HG02763 (cell line): ENCODE measurements around the gene INS.

Experiments
- ATAC-seq: cut with Tn5 transposase; IDR thresholded peaks from one replicate; pipeline ENCODE4 v1.9.1; 2021; ENCODE audit warnings: mild to moderate bottlenecking, moderate library complexity; ENCODE audit not compliant: unreplicated experiment

Gene INS

DNA sequence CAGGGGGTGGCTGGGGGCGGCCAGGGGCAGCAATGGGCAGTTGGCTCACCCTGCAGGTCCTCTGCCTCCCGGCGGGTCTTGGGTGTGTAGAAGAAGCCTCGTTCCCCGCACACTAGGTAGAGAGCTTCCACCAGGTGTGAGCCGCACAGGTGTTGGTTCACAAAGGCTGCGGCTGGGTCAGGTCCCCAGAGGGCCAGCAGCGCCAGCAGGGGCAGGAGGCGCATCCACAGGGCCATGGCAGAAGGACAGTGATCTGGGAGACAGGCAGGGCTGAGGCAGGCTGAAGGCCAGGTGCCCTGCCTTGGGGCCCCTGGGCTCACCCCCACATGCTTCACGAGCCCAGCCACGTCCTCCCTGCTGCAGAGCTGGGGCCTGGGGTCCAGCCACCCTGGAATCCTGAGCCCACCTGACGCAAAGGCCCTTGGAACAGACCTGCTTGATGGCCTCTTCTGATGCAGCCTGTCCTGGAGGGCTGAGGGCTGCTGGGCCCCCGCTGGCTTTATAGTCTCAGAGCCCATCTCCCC lies at the start of gene INS:
Gene INS (minus strand): TSS at position 474 of the 524 bp plus-strand sequence. CDS start 238 bp downstream, at position 236.
- no peak for ATAC-seq

DNA sequence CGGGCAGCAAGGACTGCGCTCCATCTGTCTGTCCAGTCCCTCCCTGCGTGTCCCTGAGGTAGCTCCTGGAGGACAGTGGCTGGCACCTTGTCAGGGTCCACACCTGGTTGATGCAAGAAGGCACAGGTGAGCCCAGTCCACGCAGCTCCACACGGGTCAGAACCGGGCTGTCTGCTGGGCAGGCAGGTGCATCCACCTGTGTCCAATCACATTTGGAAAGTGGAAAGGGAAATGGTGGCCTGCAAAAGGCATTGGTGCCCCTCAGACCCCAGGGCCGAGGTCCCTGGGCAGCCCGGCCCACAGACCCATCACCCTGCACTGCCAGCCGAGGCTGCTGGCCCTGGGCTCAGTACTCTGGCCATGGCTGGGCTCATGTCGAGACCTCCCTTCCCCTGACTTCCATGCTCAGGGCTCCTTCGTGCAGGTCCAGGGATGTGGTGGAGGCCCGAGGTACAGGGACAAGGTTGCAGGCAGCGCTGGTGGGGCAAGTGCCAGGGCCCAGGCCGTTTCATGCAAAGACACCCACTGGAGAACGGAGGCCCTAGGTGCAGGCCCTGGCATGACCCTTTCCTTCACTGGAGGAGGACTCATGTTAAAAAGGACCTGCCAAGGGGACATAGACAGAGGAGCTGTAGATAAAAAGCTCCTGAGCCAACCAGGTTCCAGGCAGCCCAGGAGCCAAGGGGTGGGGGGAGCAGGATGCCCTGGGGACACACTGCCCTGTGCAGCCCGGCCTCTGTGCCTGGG lies 49.5 kb upstream of the INS start:
- no peak for ATAC-seq

DNA sequence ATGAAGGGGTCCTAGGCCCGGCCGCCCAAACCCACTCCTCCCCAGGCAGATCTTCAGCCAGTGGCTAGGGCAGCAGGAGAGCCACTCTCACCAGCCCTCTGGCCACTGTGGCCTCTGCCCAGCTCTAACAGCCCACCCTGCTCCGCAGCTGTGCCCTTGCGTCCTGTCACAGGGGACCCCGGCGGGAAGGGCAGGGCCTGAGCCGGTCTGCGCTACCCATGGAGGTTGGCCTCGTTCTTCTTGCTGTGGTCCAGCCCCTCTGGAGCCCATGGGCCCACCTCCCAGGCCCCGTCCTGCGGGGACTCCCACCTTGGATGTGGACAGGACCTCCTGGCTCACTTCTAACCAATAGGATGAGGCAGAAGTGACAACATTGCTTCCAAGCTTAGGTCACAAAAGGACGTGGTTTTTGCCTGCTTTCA lies 48.9 kb upstream of the INS start:
- ATAC-seq, result no peak

DNA sequence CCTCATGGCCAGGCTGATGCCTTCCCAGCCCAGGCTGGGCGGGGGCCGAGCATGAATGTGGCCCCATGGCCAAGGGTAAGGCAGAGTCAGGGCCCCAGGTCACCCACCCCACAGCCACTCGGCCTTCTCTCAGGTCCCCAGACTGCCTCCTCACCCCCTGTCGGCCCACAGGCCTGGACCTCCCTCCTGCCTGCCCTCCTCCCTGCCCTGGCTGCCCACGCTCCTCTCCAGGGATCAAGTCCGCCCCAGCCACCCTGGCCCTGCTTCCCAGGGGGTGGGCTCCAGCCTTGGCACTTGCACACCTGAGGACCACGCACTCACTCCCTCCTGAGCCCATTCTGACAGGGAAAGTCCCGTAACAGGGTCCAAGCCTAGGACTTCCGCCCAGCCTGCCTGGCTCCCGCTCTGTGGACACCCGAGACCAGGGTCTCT lies 48.4 kb upstream of the INS start:
- no peak for ATAC-seq

GRCh38 chr11:2208691-2209369 lies 47.8 kb upstream of the INS start:
- ATAC-seq, result no peak

DNA sequence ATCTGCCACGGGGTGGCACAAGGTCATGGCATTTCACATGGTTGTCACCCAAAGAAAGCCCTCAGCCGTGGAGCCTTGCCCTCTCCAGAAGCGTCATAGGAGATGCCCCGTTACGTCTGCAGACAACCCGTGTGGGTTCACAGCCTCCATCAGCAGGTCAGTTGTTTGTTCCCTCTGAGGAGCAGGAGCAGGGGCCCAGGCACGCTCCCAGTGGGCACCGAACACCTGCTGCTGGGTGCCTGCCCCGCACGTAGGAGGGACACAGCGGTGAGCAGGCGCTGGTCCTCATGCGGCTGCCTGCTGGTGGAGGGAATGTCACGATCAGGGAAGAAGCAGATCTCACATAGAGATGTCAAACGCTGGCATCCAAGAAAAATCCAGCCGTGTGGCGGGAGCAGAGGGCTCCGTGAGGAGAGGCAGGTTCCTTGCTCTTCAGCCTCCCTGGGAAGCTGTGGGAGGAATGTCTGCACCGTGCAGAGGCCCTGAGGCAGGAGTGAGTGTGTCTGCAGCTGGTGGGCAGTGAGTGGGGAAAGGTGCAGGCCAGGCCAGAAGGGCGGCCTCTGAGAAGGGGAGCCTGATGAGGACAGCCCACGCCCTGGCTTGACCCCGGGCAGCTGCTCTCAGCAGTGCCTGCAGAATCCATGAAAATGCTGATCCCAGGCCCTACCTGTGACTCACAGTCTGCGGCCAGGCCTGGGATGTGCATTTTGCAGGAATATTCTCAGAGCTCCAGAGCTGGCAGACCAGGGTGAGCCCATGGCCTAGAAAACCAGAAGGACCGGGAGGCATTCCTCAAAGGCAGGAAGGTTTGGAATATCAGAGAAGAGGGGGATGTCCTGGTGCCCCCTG lies 47.0 kb upstream of the INS start:
- ATAC-seq, result no peak

DNA sequence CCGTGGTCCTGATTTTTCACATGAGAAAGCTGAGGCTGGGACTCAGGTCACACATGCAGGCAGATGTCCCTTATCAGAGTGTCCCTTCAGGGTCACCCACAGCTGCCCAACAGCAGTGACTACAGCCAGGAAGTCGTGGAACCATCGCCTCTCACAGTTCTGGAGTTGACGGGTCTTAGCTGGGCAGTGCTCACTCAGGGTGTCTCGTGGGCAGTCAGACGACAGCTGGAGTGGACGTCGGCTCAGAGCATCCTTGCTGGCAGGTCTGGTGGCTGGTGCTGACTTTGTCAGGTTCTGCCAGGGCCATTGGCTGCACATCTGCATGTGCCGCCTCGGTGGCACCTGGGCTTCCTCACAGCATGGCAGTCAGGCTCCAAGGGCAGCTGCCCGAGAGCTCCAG lies 46.2 kb upstream of the INS start:
- ATAC-seq, result no peak

DNA sequence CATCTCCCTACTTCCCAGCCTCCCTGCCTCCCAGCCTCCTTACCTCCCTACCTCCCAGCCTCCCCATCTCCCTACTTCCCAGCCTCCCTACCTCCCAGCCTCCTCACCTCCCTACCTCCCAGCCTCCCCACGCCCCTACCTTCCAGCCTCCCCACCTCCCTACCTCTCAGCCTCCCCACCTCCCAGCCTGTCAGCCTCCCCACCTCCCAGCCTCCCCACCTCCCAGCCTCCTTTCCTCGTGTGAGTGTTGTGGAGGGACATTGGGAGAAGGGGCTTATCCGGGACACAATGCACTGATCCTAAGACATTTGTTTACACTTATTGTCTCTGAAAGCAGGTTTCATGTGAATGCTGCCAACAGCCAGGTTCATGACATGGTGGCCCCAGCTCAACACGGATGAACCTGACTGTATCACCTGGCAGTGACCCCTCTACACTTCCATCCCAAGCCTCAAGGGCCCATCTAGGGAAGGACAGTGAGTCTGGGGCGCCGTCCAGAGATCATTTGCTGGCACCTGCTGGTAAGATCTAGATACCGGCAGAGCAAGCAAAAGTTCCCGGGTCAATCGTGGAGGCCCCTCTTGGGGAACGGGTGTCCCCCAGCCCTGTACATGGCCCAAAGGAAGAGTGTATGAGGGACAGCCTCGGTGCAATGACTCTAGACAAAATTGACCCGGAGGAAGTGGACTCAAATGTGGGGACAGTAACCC lies 45.1 kb upstream of the INS start:
- no peak for ATAC-seq

DNA sequence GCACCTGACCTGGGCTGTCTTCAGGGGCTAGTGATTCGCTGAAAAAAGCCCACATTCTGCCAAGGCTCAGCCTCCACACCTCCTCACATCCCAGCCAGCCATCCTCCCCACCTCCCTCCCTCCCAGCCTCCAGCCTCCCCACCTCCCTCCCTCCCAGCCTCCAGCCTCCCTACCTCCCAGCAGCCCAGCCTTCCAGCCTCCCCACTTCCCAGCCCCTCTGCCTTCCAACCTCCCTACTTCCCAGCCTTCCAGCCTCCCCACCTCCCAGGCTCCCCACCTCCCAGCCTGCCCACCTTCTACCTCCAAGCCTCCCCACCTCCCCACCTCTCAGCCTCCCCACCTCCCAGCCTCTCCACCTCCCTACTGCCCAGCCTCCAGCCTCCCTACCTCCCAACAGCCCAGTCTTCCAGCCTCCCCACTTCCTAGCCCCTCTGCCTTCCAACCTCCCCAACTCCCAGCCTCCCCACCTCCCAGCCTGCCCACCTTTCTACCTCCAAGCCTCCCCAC lies 44.3 kb upstream of the INS start:
- ATAC-seq, result no peak

DNA sequence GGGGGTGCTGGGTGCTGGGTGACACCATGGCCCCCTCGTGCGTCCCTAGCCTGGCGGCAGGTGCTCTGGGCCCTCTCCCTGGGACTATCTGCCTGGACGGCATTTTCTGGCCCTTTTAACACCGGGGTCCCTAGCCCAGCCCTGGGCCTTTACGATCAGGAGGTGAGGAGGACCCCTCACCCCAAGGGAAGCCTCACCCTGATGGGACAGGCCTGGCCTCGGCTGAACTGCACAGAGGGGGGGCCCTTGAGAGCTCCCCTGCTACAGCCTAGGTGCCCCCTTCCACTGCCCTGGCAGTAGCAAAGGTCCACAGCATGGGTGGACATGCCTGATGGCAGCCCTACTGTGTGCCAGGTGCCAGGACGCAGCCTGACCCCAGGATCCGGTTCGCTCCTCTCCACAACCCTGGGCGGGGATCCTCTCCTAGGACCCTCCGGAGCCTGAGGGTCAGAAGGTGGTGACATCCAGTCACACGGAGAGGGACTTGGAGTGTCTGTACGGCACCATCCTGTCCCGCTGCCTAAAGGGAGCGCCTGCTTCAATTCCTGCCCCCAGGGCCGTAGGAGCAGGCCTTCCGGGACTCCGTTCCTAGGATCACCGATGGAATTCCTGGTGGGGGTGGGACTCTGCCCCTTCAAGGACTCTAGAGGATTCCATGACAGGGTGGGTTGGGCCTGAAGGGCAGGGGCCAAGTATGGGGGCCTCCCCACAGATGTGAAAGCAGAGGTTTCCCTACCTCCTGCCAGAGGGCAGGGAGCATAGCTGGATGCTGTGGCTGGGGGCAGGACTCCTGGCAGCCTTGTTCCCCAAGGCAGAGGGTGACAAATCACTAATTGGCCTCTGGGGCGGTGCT lies 43.6 kb upstream of the INS start:
- no peak for ATAC-seq

GRCh38 chr11:2203440-2204259 lies 42.6 kb upstream of the INS start:
- no peak for ATAC-seq

- no peak for ATAC-seq
Observed at GRCh38 chr11:2202900-2203439, 42.0 kb upstream of the INS start.

- ATAC-seq, result no peak
Observed at GRCh38 chr11:2202071-2202899, 41.3 kb upstream of the INS start.

DNA sequence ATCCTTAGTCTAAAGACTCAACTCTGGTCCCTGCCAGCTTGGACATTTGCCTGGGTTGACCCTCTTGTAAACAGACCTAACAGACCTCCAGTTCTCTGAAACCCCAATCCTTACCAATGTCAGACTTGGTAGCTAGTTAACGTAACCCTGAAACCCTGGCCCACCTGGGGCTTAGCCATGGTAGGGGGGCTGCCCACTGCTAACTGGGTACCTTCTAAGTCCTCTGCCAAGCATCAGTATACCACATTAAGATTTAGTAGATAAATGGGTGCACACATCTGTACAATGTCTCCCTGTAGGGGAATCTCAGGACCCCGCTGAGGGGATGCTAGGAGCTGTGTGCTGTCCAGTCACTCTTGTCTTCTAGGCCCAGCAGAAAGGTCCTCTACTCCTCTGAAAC lies 40.5 kb upstream of the INS start:
- no peak for ATAC-seq

- no peak for ATAC-seq
Observed at GRCh38 chr11:2200957-2201519, 40.0 kb upstream of the INS start.

DNA sequence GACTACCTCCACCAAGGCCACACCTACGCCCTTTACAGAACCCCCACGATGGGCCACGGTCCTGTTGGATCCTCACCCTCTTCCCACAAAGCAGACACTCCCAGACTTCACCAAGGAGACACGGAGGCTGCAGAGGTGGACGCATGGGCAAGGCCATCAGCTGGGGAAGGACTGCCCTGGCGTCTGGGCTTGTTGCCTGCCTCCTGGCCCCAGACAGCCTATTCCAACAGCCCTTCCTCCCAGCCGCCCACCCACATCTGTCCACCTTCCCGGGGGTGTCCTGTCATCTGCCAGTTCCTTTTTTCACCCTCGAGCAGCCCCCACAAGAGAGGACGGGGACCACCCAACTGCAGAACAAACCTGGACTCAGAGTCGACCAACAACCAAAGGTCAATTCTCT lies 39.5 kb upstream of the INS start:
- no peak for ATAC-seq
